HEK293 (cell line): Measurements from ENCODE around the gene IRF3.

Experiments
- BCL11A ChIP-seq: fragments of 450-650 bp; formaldehyde crosslinking; IDR thresholded peaks from 2 replicates; pipeline ENCODE4 v1.5.1; 2016; ENCODE audit warnings: low read depth, missing biosample characterization, missing genetic modification characterization
- KLF16 ChIP-seq: fragments of 450-650 bp; formaldehyde crosslinking; IDR thresholded peaks from 2 replicates; pipeline ENCODE4 v1.5.1; 2017; ENCODE audit warnings: missing biosample characterization, missing genetic modification characterization
- MZF1 ChIP-seq: fragments of 450-650 bp; formaldehyde crosslinking; IDR thresholded peaks from 2 replicates; pipeline ENCODE4 v1.5.1; 2017; ENCODE audit warnings: missing biosample characterization, missing genetic modification characterization, borderline replicate concordance
- YY1 ChIP-seq: fragments of 450-650 bp; formaldehyde crosslinking; IDR thresholded peaks from 2 replicates; pipeline ENCODE4 v1.5.1; 2018; ENCODE audit warnings: missing biosample characterization, missing genetic modification characterization
- ZNF138 ChIP-seq: fragments of 450-650 bp; formaldehyde crosslinking; IDR thresholded peaks from 2 replicates; pipeline ENCODE4 v1.5.1; 2016; ENCODE audit warnings: missing biosample characterization, missing genetic modification characterization, borderline replicate concordance
- ZNF202 ChIP-seq: fragments of 450-650 bp; formaldehyde crosslinking; IDR thresholded peaks from 2 replicates; pipeline ENCODE4 v1.5.1; 2016; ENCODE audit warnings: missing biosample characterization, missing genetic modification characterization, borderline replicate concordance
- ZNF785 ChIP-seq: fragments of 450-650 bp; formaldehyde crosslinking; IDR thresholded peaks from 2 replicates; pipeline ENCODE4 v1.5.1; 2016; ENCODE audit warnings: missing biosample characterization, missing genetic modification characterization
- TF ChIP-seq, protein P1 (sequence below): fragments of 450-650 bp; formaldehyde crosslinking; IDR thresholded peaks from 2 replicates; pipeline ENCODE4 v1.5.1; 2016; ENCODE audit warnings: missing biosample characterization, missing genetic modification characterization
- TF ChIP-seq, protein P2 (sequence below): fragments of 450-650 bp; formaldehyde crosslinking; conservative IDR thresholded peaks from 2 replicates; pipeline ENCODE4 v1.5.1; 2016; ENCODE audit warnings: low read depth, missing biosample characterization, missing genetic modification characterization

DNA sequence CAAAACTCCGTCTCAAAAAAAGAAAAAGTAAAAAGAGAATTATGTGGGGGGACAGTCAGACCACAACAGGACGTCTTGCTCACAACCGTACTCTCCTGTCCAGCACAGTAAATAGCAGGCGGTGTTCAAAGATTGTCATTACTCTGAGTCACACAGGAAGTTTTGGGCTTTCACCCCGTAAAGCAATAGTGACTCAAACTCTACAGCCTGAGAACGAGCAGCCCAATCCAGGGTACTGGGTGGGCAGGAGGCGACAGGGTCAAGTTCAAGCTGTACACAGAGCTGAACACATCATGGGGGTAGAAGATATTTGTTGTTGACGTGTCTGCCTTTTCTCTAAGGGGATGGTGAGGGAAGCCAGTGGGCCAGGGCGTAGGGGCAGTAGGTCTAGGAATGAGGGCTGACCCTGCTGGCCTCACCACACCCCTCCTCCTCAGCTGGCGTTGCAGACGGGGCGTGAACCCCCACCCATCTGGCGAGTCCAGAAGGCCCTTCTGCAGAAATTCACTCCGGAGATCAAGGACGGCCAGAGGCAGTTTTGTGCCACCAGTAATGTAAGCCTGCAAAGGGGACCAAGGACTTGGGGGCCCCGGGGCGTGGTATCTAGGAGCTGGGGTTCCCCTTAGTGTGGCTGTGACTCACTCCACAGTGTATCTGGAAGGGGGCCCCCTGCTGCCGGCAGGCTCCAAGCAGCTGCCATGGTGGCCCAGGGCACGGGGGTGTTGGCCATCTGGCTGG, 51.4 kb downstream of the IRF3 start:
- no peak for TF ChIP-seq YY1 (tag by site-specific recombination)
- TF ChIP-seq, protein P1, sequence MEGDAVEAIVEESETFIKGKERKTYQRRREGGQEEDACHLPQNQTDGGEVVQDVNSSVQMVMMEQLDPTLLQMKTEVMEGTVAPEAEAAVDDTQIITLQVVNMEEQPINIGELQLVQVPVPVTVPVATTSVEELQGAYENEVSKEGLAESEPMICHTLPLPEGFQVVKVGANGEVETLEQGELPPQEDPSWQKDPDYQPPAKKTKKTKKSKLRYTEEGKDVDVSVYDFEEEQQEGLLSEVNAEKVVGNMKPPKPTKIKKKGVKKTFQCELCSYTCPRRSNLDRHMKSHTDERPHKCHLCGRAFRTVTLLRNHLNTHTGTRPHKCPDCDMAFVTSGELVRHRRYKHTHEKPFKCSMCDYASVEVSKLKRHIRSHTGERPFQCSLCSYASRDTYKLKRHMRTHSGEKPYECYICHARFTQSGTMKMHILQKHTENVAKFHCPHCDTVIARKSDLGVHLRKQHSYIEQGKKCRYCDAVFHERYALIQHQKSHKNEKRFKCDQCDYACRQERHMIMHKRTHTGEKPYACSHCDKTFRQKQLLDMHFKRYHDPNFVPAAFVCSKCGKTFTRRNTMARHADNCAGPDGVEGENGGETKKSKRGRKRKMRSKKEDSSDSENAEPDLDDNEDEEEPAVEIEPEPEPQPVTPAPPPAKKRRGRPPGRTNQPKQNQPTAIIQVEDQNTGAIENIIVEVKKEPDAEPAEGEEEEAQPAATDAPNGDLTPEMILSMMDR (tag by site-specific recombination), result no peak
- no peak for TF ChIP-seq BCL11A (tag by site-specific recombination)
- no peak for TF ChIP-seq ZNF138 (tag by site-specific recombination)
- TF ChIP-seq, protein P2, sequence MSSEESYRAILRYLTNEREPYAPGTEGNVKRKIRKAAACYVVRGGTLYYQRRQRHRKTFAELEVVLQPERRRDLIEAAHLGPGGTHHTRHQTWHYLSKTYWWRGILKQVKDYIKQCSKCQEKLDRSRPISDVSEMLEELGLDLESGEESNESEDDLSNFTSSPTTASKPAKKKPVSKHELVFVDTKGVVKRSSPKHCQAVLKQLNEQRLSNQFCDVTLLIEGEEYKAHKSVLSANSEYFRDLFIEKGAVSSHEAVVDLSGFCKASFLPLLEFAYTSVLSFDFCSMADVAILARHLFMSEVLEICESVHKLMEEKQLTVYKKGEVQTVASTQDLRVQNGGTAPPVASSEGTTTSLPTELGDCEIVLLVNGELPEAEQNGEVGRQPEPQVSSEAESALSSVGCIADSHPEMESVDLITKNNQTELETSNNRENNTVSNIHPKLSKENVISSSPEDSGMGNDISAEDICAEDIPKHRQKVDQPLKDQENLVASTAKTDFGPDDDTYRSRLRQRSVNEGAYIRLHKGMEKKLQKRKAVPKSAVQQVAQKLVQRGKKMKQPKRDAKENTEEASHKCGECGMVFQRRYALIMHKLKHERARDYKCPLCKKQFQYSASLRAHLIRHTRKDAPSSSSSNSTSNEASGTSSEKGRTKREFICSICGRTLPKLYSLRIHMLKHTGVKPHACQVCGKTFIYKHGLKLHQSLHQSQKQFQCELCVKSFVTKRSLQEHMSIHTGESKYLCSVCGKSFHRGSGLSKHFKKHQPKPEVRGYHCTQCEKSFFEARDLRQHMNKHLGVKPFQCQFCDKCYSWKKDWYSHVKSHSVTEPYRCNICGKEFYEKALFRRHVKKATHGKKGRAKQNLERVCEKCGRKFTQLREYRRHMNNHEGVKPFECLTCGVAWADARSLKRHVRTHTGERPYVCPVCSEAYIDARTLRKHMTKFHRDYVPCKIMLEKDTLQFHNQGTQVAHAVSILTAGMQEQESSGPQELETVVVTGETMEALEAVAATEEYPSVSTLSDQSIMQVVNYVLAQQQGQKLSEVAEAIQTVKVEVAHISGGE (tag by site-specific recombination), result no peak
- no peak for TF ChIP-seq KLF16 (tag by site-specific recombination)
- TF ChIP-seq MZF1 (tag by site-specific recombination), result no peak
- TF ChIP-seq ZNF785 (tag by site-specific recombination), result no peak
- no peak for TF ChIP-seq ZNF202 (tag by site-specific recombination)
